ENCODE results near the gene ODAD3.

ODAD3 gene

GRCh38 chr19:11435057-11435832, at the start of gene ODAD3, which contains the start of gene PRKCSH:
Gene ODAD3 (minus strand): TSS chr19:11435121. CDS start chr19:11435016, 105 bp downstream.
Gene PRKCSH (plus strand): TSS chr19:11435635. CDS start chr19:11436118, 483 bp downstream.
- H3K9me3 ChIP-seq (ENCODE audit: control insufficient read depth in 2 of 2, low read length in 2 of 2) = no peaks in the 10 kb centered on the region
- peaks cover 0 to 2% of the 10 kb centered on the region in 2 donors for H3K27me3 ChIP-seq (ENCODE audit: control insufficient read depth in 2 of 2, insufficient read depth in 2 of 2, low read length in 2 of 2)
- H3K4me3 ChIP-seq (ENCODE audit: low read length in 2 of 2) = peak within 1 kb of the TSS; percentile 83 to 98
- H3K36me3 ChIP-seq (ENCODE audit: control insufficient read depth in 2 of 2, insufficient read depth in 2 of 2, low read length in 2 of 2) = peaks cover 15 to 17% of the 10 kb centered on the region in 2 donors
- H3K4me1 ChIP-seq (ENCODE audit: control insufficient read depth in 2 of 2, insufficient read depth in 2 of 2, low read length in 2 of 2) = peaks cover 14 to 16% of the 10 kb centered on the region in 2 donors
- H3K9ac ChIP-seq (ENCODE audit: low read depth in 1 of 2, low read length in 2 of 2) = peak within 1 kb of the TSS; percentile 73 to 94
- H3K27ac ChIP-seq (ENCODE audit: low read depth in 2 of 2, low read length in 2 of 2) = peak within 1 kb of the TSS; percentile 67 to 85

DNA sequence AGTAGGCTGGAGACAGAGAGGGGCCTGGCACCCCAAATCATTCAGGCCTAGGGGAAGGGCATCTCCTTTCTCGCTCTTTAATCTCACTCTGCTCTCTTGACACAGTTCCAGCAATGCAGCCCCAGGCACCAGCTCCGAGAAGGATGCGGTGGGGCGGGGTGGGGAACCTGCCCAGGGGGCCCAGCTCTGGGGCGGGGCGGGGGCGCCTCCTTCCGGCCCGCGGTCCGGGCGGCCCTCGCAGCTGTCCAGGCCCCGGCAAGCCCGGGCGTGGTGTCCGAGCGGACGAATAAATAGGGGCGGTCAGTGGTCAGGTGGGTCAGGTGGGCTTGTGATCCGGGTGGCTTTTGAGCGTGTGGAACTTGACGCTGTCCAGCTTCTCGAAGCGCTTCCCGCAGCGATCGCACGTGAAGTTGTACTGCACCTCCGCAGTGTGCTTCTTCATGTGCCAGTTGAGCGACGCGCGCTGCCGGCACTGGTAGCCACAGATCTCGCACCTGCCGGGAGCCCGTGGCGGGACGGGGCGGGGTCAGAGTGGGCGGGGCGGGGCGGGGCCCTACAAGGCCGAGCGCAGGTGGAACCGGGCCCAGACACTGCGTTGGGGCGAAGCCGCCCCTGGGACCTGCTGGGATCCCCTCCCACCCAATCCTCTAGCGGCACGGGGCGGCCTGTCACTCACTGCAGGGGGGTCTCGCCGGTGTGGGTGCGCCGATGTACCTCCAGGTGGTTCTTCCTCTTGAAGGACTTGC, 48.6 kb upstream of the ODAD3 start:
- peaks cover 11 to 25% of the 10 kb centered on the region in 2 donors for H3K27me3 ChIP-seq (ENCODE audit: control insufficient read depth in 2 of 2, insufficient read depth in 2 of 2, low read length in 2 of 2)
- H3K4me1 ChIP-seq (ENCODE audit: control insufficient read depth in 2 of 2, insufficient read depth in 2 of 2, low read length in 2 of 2) = peaks cover 6 to 11% of the 10 kb centered on the region in 2 donors
- no peak overlapping the region for H3K4me3 ChIP-seq (ENCODE audit: low read length in 2 of 2)
- H3K27ac ChIP-seq (ENCODE audit: low read depth in 2 of 2, low read length in 2 of 2) = no peak overlapping the region
- peaks cover 0 to 6% of the 10 kb centered on the region in 2 donors for H3K36me3 ChIP-seq (ENCODE audit: control insufficient read depth in 2 of 2, insufficient read depth in 2 of 2, low read length in 2 of 2)
- H3K9ac ChIP-seq (ENCODE audit: low read depth in 1 of 2, low read length in 2 of 2) = no peak overlapping the region
- no peaks in the 10 kb centered on the region for H3K9me3 ChIP-seq (ENCODE audit: control insufficient read depth in 2 of 2, low read length in 2 of 2)

DNA sequence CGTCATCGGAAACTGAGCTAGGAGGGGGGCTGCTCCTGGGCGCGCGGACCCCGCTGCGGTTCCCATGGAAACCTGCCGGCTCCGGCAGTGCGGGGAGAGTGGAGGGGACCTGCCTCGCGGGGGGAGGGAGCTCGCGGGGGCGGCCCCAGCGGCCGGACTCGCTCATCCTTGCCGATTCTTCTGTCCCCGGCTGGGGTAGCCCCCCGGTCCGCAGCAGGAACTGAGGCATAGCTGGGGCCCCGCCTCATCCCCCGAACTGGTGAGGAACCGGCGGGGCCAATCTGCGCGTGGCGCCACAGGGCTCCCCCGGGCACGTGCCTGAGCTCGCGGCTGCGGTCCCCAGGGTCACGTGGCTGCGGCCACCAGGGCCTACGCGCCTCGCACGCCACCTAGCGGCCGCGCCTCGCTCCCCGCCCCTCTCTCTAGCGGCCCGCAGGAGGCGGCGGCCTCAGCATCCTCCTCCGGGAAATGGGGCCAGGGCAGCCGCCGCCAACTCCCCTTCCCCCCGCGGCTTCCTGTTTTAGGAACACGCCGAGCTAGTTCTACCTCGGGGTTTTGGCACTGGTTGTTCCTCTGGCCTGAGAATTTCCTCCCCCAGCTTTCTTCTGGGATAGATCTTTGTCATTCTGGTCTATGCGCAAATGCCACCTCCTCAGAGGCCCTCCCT, 47.6 kb upstream of the ODAD3 start:
- Histone ChIP-seq H3K4me3 (ENCODE audit: low read length in 2 of 2) (no peak overlapping the region), H3K9me3 (ENCODE audit: control insufficient read depth in 2 of 2, low read length in 2 of 2) (no peaks in the 10 kb centered on the region), H3K36me3 (ENCODE audit: control insufficient read depth in 2 of 2, insufficient read depth in 2 of 2, low read length in 2 of 2) (peaks cover 0 to 6% of the 10 kb centered on the region in 2 donors), H3K27ac (ENCODE audit: low read depth in 2 of 2, low read length in 2 of 2) (no peak overlapping the region), H3K9ac (ENCODE audit: low read depth in 1 of 2, low read length in 2 of 2) (no peak overlapping the region), H3K4me1 (ENCODE audit: control insufficient read depth in 2 of 2, insufficient read depth in 2 of 2, low read length in 2 of 2) (peaks cover 6 to 11% of the 10 kb centered on the region in 2 donors), H3K27me3 (ENCODE audit: control insufficient read depth in 2 of 2, insufficient read depth in 2 of 2, low read length in 2 of 2) (peaks cover 11 to 25% of the 10 kb centered on the region in 2 donors)

DNA sequence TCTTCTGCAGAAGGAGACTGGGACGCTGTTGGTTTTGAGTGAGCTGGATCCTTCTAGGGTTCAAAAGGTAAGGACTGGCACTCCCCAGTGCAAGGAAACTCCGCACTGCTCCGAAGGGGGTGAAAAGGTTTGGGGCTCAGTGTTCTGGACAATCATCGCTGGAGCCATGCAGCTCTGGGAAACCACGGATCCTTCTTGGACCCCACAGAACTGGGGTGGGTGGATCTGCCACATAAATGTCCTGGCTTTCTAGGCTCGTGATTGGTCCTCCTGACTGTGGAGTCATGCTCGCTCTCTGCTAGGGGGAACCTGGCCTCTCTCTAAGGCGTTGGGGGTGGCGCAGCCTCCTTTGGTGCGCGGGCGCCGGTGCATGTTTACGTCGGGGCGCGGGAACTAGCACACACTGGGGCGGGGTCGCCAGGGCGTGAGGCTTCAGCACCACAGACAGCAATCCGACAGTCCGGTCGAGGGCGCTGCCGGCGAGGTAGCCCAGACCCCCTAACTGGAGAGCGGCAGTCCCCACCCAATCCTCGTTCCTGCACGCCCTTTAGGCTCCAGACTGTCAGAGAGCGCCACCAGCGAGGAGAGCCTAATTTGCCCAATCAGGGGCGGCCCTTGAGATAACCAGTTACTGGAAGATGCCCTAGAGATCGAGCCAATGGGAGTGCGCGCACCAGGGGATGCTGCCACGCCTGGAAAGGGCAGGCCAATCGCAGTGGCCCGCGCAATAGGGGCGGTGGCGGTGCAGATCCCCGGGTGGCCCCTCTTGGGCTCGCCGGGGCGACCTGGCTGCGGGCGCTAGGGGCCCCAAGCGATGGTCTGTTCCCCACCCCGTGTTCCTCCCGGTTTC, 46.8 kb upstream of the ODAD3 start:
- no peak overlapping the region for H3K27ac ChIP-seq (ENCODE audit: low read depth in 2 of 2, low read length in 2 of 2)
- H3K27me3 ChIP-seq (ENCODE audit: control insufficient read depth in 2 of 2, insufficient read depth in 2 of 2, low read length in 2 of 2) = peaks cover 11 to 25% of the 10 kb centered on the region in 2 donors
- no peaks in the 10 kb centered on the region for H3K9me3 ChIP-seq (ENCODE audit: control insufficient read depth in 2 of 2, low read length in 2 of 2)
- H3K4me1 ChIP-seq (ENCODE audit: control insufficient read depth in 2 of 2, insufficient read depth in 2 of 2, low read length in 2 of 2) = peaks cover 6 to 11% of the 10 kb centered on the region in 2 donors
- peaks cover 0 to 6% of the 10 kb centered on the region in 2 donors for H3K36me3 ChIP-seq (ENCODE audit: control insufficient read depth in 2 of 2, insufficient read depth in 2 of 2, low read length in 2 of 2)
- no peak overlapping the region for H3K9ac ChIP-seq (ENCODE audit: low read depth in 1 of 2, low read length in 2 of 2)
- H3K4me3 ChIP-seq (ENCODE audit: low read length in 2 of 2) = peak overlapping the region in 1 of 2 donors; percentile 17

DNA sequence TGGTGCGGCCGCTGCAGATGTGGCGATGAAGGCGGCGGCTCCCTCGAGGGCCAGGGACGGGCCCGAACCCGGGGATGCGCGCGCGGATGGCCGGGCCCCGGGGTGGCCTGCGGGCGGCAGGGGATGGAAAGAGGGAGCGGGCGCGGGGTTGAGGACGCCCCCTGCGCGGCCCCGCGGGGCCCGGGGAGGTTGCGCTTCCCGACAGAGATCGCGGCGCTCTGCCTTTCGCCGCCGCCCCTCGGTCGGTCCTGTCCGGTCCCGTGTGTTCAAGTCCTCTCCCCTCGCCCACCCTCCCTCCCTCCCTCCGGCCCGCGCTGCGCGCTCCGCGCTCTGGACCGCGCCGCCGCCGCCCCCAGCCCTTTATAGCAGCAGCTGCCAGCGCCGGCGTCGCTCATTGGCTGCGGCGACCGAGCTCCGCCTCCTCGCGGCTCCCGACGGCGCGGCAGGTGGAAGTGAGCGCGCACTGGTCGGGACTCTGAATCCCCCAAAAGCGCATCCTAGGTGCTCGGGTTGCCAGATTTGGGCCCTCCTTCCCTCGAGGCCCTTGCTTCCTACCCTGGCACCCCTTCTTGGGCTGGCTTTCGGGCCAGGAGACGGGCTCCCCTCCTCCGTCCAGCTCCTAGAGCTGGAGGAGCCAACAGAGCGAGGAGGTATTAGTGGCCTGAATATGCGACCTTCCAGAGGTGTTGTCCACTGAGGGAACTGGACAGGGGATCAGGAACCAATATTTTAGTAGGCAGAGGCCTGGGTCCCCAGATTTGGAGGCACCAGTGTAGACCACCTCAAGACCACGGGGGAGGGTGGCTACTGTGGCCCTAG, 46.0 kb upstream of the ODAD3 start, which contains the start of gene ELAVL3:
Gene ELAVL3, minus strand, starts transcription at position 332 of the 819 bp plus-strand sequence. CDS start 438 bp downstream, outside the sequence.
- Histone ChIP-seq H3K4me3 (ENCODE audit: low read length in 2 of 2) (peak within 1 kb of the TSS in 1 of 2 donors; percentile 17), H3K27ac (ENCODE audit: low read depth in 2 of 2, low read length in 2 of 2) (no peak within 1 kb of the TSS), H3K27me3 (ENCODE audit: control insufficient read depth in 2 of 2, insufficient read depth in 2 of 2, low read length in 2 of 2) (peaks cover 11 to 25% of the 10 kb centered on the region in 2 donors), H3K9me3 (ENCODE audit: control insufficient read depth in 2 of 2, low read length in 2 of 2) (no peaks in the 10 kb centered on the region), H3K36me3 (ENCODE audit: control insufficient read depth in 2 of 2, insufficient read depth in 2 of 2, low read length in 2 of 2) (peaks cover 0 to 6% of the 10 kb centered on the region in 2 donors), H3K9ac (ENCODE audit: low read depth in 1 of 2, low read length in 2 of 2) (no peak within 1 kb of the TSS), H3K4me1 (ENCODE audit: control insufficient read depth in 2 of 2, insufficient read depth in 2 of 2, low read length in 2 of 2) (peaks cover 6 to 11% of the 10 kb centered on the region in 2 donors)

DNA sequence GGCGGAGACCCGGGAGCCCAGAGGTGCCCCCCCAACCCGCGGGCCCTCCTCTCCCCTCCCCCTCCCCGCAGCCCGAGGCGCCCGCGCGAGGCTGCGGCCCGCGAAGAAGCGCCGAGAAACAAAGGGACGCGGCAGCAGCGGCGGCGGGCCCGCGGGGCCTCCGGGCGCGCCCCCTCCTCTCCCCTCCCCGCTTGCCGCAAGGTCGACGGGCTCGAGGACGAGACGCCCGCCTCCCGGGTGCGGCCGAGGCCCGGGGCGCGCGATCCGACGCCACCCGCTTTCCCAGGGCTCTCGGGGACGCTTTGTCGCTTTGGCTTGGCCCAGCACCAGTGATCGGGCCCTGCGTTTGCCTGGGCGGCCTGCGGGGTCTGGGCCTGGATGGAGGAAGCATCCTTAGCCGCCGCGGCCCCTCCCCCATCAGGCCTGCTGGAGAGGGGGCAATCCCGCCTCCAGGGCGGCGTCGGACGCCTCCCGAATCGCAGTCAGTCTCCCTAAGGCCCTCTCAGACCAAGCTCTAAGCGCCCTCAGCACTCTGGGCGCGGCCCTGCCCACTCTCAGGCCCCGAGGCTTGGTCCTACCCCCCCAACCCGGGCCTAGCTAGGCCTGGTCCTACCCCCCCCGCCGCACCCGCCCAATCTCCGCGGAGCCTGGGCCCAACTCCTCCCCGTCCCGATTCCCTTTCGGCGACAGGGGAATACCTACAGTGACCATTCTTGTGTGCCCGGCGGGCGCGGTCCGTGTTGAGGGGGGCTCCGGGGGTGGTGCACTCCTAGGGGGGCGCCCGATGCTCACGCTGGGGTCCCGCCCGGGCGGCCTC, 45.2 kb upstream of the ODAD3 start:
- Histone ChIP-seq H3K4me1 (ENCODE audit: control insufficient read depth in 2 of 2, insufficient read depth in 2 of 2, low read length in 2 of 2) (peaks cover 6 to 11% of the 10 kb centered on the region in 2 donors), H3K9me3 (ENCODE audit: control insufficient read depth in 2 of 2, low read length in 2 of 2) (no peaks in the 10 kb centered on the region), H3K36me3 (ENCODE audit: control insufficient read depth in 2 of 2, insufficient read depth in 2 of 2, low read length in 2 of 2) (peaks cover 0 to 6% of the 10 kb centered on the region in 2 donors), H3K27me3 (ENCODE audit: control insufficient read depth in 2 of 2, insufficient read depth in 2 of 2, low read length in 2 of 2) (peaks cover 11 to 25% of the 10 kb centered on the region in 2 donors), H3K27ac (ENCODE audit: low read depth in 2 of 2, low read length in 2 of 2) (no peak overlapping the region), H3K9ac (ENCODE audit: low read depth in 1 of 2, low read length in 2 of 2) (no peak overlapping the region), H3K4me3 (ENCODE audit: low read length in 2 of 2) (no peak overlapping the region)

GRCh38 chr19:11479090-11479897, 44.4 kb upstream of the ODAD3 start:
- H3K27me3 ChIP-seq (ENCODE audit: control insufficient read depth in 2 of 2, insufficient read depth in 2 of 2, low read length in 2 of 2) = peaks cover 11 to 25% of the 10 kb centered on the region in 2 donors
- no peak overlapping the region for H3K27ac ChIP-seq (ENCODE audit: low read depth in 2 of 2, low read length in 2 of 2)
- no peak overlapping the region for H3K4me3 ChIP-seq (ENCODE audit: low read length in 2 of 2)
- H3K9ac ChIP-seq (ENCODE audit: low read depth in 1 of 2, low read length in 2 of 2) = no peak overlapping the region
- peaks cover 6 to 11% of the 10 kb centered on the region in 2 donors for H3K4me1 ChIP-seq (ENCODE audit: control insufficient read depth in 2 of 2, insufficient read depth in 2 of 2, low read length in 2 of 2)
- H3K9me3 ChIP-seq (ENCODE audit: control insufficient read depth in 2 of 2, low read length in 2 of 2) = no peaks in the 10 kb centered on the region
- peaks cover 0 to 5% of the 10 kb centered on the region in 2 donors for H3K36me3 ChIP-seq (ENCODE audit: control insufficient read depth in 2 of 2, insufficient read depth in 2 of 2, low read length in 2 of 2)

Measured in mucosa of rectum (tissue), 2 donors.